ENCODE data around the gene UGT1A5. TPM values are rescaled to one million over a fixed set of nuclear protein-coding genes. Genes with fewer than 3 reads are reported as not detected.
A peak's percentile ranks its signal among the peaks of the same experiment; 100 is the strongest.
"Not testable (repeated sequence)": the region's sequence is repeated elsewhere in the genome, so short reads cannot be mapped to it uniquely, and the experiment has no call there.

Gene UGT1A5
- total and polyA plus RNA-seq, 8 donors = not detected

- no peak overlapping the region for H3K27ac ChIP-seq
- H3K9me3 ChIP-seq = no peaks in the 10 kb centered on the region
- no peaks in the 10 kb centered on the region for H3K36me3 ChIP-seq
- intact Hi-C loops (cut with DNase I) = no loop called here
- H3K4me3 ChIP-seq = no peak overlapping the region
- 4 to 11% methylated on average over 1 of the region's 1 CpG for WGBS, 2 donors
- peak; percentile 47 for FAIRE-seq
- ATAC-seq = peak; percentile 91 to 99 (median 94)
- peaks cover 0 to 8% (median 4%) of the 10 kb centered on the region in 3 donors for H3K4me1 ChIP-seq
- peak in 2 of 6 donors; percentile 34 to 42 for DNase-seq
- TF ChIP-seq, protein P1, sequence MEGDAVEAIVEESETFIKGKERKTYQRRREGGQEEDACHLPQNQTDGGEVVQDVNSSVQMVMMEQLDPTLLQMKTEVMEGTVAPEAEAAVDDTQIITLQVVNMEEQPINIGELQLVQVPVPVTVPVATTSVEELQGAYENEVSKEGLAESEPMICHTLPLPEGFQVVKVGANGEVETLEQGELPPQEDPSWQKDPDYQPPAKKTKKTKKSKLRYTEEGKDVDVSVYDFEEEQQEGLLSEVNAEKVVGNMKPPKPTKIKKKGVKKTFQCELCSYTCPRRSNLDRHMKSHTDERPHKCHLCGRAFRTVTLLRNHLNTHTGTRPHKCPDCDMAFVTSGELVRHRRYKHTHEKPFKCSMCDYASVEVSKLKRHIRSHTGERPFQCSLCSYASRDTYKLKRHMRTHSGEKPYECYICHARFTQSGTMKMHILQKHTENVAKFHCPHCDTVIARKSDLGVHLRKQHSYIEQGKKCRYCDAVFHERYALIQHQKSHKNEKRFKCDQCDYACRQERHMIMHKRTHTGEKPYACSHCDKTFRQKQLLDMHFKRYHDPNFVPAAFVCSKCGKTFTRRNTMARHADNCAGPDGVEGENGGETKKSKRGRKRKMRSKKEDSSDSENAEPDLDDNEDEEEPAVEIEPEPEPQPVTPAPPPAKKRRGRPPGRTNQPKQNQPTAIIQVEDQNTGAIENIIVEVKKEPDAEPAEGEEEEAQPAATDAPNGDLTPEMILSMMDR (IDR thresholded peaks at IDR 0.05) = no peak
- no peaks in the 10 kb centered on the region for H3K27me3 ChIP-seq
These were observed 12.6 kb upstream of the UGT1A5 start for GRCh38 chr2:233700028-233700635.

DNA sequence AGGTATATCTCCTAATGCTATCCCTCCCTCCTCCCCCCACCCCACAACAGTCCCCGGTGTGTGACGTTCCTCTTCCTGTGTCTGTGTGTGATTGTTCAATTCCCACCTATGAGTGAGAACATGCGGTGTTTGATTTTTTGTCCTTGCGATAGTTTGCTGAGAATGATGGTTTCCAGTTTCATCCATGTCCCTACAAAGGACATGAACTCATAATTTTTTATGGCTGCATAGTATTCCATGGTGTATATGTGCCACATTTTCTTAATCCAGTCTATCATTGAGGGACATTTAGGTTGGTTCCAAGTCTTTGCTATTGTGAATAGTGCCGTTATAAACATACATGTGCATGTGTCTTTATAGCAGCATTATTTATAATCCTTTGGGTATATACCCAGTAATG lies 11.9 kb upstream of the UGT1A5 start:
- intact Hi-C loops (cut with DNase I); H3K27ac ChIP-seq; H3K27me3 ChIP-seq; FAIRE-seq; H3K9me3 ChIP-seq; DNase-seq; H3K36me3 ChIP-seq; H3K4me3 ChIP-seq; ATAC-seq: not testable (repeated sequence)
- 84 to 93% methylated on average over 5 of the region's 5 CpGs for WGBS, 2 donors
- H3K4me1 ChIP-seq = peaks cover 3 to 11% (median 4%) of the 10 kb centered on the region in 3 donors

DNA sequence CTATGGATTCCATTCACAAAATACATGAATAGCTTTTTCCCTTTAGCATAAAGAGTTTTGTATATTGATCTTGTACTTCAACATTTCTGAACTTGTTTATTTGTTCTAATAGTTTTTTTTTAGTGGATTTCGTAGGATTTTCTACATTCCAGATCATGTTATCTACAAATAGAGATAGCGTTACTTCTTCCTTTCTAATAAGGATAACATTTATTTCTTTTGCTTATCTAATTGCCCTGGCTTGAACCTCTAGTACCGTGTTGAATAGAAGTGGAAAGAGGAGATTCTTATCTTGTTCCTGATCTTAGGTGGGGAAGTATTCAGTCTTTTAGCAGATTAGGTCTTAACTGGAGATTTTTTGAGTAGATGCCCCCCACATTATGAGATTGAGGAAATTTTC lies 10.5 kb upstream of the UGT1A5 start:
- Histone ChIP-seq H3K9me3 (no peaks in the 10 kb centered on the region), H3K27me3 (no peaks in the 10 kb centered on the region), H3K27ac (no peak overlapping the region), H3K4me3 (no peak overlapping the region), H3K36me3 (no peaks in the 10 kb centered on the region), H3K4me1 (peaks cover 4 to 16% (median 6%) of the 10 kb centered on the region in 3 donors)
- intact Hi-C loops (cut with DNase I) = no loop called here
- ATAC-seq = no peak
- TF ChIP-seq, protein P1 (IDR thresholded peaks at IDR 0.05) = no peak
- DNase-seq = no peak
- FAIRE-seq = no peak
- WGBS, 2 donors = 45 to 47% methylated on average over 3 of the region's 3 CpGs

DNA sequence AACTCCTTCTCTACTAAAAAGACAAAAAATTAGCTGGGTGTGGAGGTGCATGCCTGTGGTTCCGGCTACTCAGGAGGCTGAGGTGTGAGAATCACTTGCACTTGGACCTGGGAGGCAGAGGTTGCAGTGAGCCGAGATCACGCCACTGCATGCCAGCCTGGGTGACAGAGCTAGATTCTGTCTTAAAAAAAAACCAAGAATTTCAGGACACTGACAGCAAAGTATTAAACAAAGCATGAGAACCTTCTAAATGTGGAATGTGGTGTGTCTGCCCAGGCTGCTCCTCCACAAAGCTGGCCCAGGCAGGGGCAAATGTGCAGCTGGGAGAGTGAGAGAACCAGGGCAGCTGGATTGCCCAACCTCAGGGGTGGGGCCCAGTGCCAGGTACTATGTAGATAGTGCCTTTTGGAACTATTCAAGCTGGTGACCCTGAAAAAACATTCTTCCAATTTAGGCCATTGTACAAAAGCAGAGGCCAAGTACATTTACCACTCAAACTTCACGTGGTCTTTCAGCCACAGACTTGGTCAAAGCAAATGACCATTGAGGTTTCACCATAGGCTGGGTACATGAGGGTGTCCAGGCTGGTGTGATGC lies 6.7 kb upstream of the UGT1A5 start:
- H3K9me3 ChIP-seq = no peaks in the 10 kb centered on the region
- DNase-seq = peak; percentile 64 to 88 (median 76)
- H3K4me3 ChIP-seq = no peak overlapping the region
- H3K36me3 ChIP-seq = no peaks in the 10 kb centered on the region
- intact Hi-C loops (cut with DNase I) = no loop called here
- H3K27ac ChIP-seq = peak overlapping the region in 1 of 4 donors; percentile 9
- TF ChIP-seq, protein P1 (IDR thresholded peaks at IDR 0.05) = no peak
- ATAC-seq = peak; percentile 95 to 100 (median 98)
- no peak for FAIRE-seq
- no peaks in the 10 kb centered on the region for H3K27me3 ChIP-seq
- 30 to 33% methylated on average over 4 of the region's 4 CpGs for whole genome bisulfite sequencing, 2 donors
- H3K4me1 ChIP-seq = peaks cover 0 to 9% (median 6%) of the 10 kb centered on the region in 3 donors

GRCh38 chr2:233706720-233707119 lies 6.0 kb upstream of the UGT1A5 start:
- no peaks in the 10 kb centered on the region for H3K9me3 ChIP-seq
- H3K4me1 ChIP-seq = peaks cover 0 to 9% (median 6%) of the 10 kb centered on the region in 3 donors
- ATAC-seq (peak in 2 of 4 donors; percentile 7 to 13), FAIRE-seq (no peak), DNase-seq (no peak)
- no peaks in the 10 kb centered on the region for H3K36me3 ChIP-seq
- TF ChIP-seq, protein P1 (IDR thresholded peaks at IDR 0.05) = no peak
- no peaks in the 10 kb centered on the region for H3K27me3 ChIP-seq
- intact Hi-C loops (cut with DNase I) = no loop called here
- no peak overlapping the region for H3K27ac ChIP-seq
- H3K4me3 ChIP-seq = no peak overlapping the region
- 50 to 91% methylated on average over 1 of the region's 1 CpG for WGBS, 2 donors

All from pancreas (tissue), 10 donors.